ENCODE results near the gene KCTD14.
"Not testable (repeated sequence)": the region's sequence is repeated elsewhere in the genome, so short reads cannot be mapped to it uniquely, and the experiment has no call there.

KCTD14 gene

DNA sequence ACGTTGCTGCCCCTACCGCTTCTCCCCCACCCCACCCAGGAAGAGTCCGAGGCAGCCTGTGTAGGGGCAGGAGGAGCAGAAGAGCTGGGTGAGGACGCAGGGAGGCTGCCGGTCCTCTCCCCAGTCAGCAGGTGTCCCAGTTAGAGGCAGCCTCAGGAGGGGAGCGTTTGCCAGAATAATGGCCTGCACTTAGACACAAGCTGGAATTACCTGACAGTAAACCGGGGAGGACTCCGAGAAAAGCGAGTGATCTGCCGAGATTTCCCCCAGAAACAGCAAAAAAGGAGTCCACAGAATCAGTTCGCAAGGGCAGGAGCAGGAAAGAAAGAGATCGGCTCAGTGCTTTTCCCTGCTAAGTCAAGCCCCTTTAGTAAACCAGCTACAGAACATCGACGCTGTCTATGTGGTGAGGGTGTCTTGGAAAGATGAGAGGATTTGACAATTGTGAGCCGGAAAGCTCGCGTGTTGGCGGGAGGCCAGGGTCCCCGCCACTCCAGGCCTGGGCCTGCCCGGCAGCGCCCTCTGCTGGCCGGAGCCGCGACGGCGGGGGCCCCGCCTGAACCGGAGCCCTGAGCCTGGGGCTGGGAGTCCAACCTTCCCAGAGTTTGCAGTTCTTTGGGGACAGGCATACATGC lies 22.9 kb upstream of the KCTD14 start:
- DNase-seq, result peak; percentile 97

DNA sequence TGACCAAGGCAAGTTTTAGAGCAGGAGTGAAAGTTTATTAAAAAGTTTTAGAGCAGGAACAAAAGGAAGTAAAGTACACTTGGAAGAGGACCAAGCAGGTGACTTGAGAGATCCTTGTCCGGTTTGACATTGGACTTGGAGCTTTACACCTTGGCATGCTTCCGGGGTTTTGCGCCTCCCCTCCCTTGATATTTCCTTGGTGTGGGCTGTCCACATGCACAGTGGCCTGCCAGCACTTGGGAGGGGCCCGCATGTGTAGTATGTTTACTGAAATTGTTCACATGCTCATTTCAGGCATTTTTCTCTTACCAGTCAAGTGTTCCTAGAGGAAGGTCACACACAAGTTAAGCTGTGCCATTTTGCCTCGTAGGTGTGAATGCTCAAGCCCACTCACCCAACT lies 21.6 kb upstream of the KCTD14 start:
- no peak for DNase-seq

- DNase-seq, result no peak
These were observed 18.9 kb upstream of the KCTD14 start for GRCh38 chr11:78041843-78042440.

GRCh38 chr11:78041380-78041719 lies 18.3 kb upstream of the KCTD14 start:
- not testable (repeated sequence) for DNase-seq

DNA sequence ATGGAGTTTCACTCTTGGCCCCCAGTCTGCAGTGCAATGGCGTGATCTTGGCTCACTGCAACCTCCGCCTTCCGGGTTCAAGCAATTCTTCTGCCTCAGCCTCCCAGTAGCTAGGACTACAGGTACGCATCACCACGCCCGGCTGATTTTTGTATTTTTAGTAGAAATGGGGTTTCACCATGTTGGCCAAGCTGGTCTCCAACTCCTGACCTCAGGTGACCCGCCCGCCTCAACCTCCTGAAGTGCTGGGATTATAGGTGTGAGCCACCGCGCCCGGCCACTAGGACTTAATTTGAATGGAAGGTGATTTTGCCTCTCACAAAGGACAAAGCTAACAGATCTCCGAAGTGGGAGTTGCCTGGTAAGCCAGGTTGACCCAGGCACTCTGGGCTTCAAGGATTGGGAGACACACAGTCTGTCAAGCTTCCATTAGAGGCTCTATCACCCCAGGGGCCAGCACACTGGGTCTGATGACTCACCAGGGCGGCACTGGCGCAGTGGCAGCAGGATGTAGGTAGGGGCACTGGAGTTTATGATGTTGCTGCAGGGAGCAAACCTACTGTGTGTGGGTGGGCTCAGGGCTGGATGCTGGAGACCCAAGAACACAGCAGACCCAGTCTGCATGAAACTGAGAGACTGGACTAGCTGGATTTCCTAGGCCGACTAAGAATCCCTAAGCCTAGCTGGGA lies 17.8 kb upstream of the KCTD14 start:
- no peak for DNase-seq

DNA sequence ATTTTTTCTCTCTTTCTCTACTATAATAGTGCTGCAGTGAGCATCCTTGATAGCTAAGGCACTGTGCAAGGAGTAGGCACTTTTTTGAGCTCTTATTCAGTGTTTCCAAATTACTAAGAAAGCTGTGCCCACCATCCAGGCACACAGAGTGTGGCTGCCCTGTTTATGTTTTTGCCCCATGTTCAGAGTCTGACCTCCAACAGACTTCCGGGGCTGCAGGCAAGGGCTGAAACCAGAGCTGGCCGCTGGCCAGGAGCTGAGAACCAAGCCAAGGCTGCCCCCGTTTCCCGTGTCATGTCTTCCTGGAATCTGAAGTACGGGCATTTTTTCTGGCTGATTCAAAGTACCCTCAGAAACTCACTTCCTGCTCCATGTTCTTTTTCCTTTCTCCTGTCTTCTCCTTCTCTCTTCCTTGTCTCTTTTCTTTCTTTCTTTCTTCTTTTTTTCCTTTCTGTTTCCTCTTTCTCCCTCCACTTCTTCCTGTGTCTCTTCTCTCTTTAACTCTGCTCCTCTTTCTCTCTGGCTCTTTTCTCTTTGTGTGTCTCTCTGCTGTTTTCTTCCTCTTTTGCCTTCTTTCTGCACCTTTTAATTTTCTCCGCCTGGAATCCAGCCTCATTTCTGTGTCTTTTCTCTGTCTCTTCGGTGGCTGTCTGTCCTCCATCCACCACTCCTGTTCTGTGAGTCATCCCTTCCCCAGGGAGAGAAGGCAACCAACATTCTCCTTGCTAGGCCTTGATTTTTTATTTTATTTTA lies 17.0 kb upstream of the KCTD14 start:
- peak; percentile 70 for DNase-seq

GRCh38 chr11:78039391-78039918 lies 16.4 kb upstream of the KCTD14 start:
- no peak for DNase-seq

GRCh38 chr11:78038697-78039313 lies 15.7 kb upstream of the KCTD14 start:
- no peak for DNase-seq

GRCh38 chr11:78037825-78038620 lies 14.9 kb upstream of the KCTD14 start:
- DNase-seq, result no peak

GRCh38 chr11:78037056-78037455 lies 14.0 kb upstream of the KCTD14 start:
- DNase-seq, result no peak

DNA sequence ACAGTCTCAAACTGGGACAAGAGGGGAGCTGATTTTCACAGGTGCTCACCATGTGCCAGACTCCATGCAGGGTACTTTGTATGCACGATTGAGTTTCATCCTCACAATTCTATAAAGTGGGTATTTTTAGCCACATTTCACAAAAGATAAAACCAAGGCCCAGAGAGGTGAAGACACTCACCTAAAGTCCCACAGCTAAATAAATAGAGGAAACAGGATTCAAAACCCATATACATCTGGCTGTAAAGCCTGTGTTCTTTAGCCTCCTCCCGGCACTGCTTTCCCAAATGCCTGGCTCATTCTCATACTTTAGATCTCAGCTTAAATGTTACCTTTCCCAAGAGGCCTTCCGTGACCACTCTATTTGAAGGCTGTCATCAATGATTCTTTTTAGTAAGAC lies 13.2 kb upstream of the KCTD14 start:
- no peak for DNase-seq

GRCh38 chr11:78034623-78035022 lies 11.5 kb upstream of the KCTD14 start:
- DNase-seq, result no peak

- DNase-seq, result no peak
These were observed 10.0 kb upstream of the KCTD14 start for GRCh38 chr11:78033040-78033439.

GRCh38 chr11:78032090-78032489 lies 9.0 kb upstream of the KCTD14 start:
- no peak for DNase-seq

DNA sequence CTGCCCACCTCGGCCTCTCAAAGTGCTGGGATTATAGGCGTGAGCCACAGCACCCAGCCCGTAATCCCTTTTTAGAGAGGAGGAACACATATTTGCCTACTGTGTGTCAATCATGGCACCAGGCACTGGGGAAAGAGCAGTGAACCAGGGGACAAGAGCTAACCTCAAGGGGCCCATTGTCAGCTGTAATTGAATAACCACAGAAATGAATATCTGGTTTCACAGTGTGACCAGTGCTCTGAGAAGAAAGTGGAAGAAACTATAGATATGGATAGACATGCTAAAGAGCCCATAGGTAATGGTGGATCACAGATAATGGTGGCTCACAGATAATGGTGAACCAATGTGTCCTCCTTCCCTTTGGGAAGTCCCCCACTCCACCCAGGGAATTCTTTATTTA lies 8.6 kb upstream of the KCTD14 start:
- no peak for DNase-seq

DNA sequence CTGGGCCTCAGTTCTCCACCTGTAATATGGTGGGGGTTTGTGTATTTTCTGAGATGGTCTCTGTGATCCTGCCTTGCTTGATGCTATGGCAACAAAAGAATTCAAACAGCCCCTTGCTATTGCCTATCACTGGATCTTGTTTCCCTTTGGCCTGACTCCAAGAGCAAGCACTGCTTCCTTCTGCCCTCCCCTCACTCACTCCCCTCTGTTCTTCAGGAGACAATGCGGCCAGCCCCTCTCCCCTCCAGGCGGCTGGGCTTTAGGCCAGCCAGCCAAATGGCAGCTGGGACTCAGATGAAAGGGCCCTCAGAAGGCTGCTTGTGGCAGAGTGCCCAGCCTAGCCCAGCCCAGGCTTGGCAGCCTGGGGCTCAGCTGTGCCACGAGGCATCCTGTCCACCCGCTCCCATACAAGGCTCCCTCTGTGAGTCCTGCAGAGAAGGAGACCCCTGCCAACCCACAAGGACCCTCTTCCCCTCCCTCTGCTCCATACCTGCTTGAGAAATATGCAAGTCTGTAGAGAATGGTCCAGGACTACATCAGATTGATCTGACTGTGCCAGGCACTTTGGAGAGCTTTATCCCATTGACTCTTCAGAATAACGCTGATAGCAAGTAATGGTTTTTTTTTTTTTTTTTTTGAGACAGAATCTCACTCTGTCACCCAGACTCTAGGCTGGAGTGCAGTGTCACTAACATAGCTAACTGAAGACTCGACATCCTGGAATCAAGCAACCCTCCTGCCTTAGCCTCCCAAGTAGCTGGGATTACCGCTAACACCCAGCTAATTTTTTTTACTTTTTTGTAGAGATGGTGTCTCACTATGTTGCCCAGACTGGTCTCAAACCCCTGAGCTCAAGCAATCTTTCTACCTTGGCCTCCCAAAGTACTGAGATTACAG lies 7.6 kb upstream of the KCTD14 start:
- DNase-seq, result no peak

- not testable (repeated sequence) for DNase-seq
These were observed 5.3 kb upstream of the KCTD14 start for GRCh38 chr11:78028423-78028822.

- DNase-seq, result no peak
These were observed 4.7 kb upstream of the KCTD14 start for GRCh38 chr11:78027759-78028158.

- DNase-seq, result no peak
These were observed 2.3 kb upstream of the KCTD14 start for GRCh38 chr11:78025378-78025777.

GRCh38 chr11:78023426-78023825 lies 350 bp upstream of the KCTD14 start:
- DNase-seq, result no peak

DNA sequence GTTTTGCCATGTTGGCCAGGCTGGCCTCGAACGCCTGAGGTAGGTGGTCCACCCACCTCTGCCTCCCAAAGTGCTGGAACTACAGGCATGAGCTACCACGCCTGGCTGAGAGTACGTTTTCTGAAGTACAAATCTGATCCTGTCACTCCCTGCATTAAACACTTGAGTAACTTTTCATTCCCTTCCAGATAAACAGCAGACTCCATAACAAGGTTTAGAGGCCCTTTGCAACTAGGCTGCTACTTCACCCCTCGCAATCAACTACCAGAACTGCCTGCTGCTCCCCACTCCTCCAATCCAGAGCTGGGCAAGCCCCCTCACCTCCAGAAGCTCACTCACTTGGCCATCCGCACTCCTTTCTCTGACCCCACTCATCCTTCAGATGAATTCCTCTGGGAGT lies 1.5 kb downstream of the KCTD14 start:
- DNase-seq, result no peak

Measured in activated CD8-positive, alpha-beta memory T cell treated with anti-CD3 and anti-CD28 coated beads, Interleukin-2, amount 50 U/mL, for 48 hours (primary cell).